Right lobe of liver (tissue), 4 donors: ENCODE measurements around the gene DACH1.

Experiments
- CTCF ChIP-seq, 4 donors: fragments of 200-600 bp in 3 of 4; fragments of 450-650 bp in 1 of 4; IDR thresholded peaks; one replicate each; pipeline versions ENCODE4 v1.5.1 to v1.8.0; 2016 to 2022; ENCODE audit warnings: antibody characterized with exemption in 4 of 4, mild to moderate bottlenecking in 2 of 4
- POLR2A ChIP-seq: fragments of 450-650 bp; IDR thresholded peaks from one replicate; pipeline ENCODE4 v1.6.1; 2017; ENCODE audit warnings: antibody characterized with exemption, mild to moderate bottlenecking
- donor health status: DM: no; HTN: no; CAD: no.
- donor health status: DM: no; HTN: no; CAD: no.
- donor health status: DM: no; HTN: yes; CAD: no.

GRCh38 chr13:71625694-71626093, 241.3 kb downstream of the DACH1 start:
- TF ChIP-seq CTCF (IDR thresholded peaks at IDR 0.05) (no peak), POLR2A (no peak)
